ENCODE measurements around the gene MOSPD3. TPM values are rescaled to one million over a fixed set of nuclear protein-coding genes. Genes with fewer than 3 reads are reported as not detected.

Gene MOSPD3
- total and polyA plus RNA-seq, 2 of the 8 experiments (the other 6 are each of a cell fraction or from before 2014, with no cell fraction given): 20.7 to 21.4 TPM

DNA sequence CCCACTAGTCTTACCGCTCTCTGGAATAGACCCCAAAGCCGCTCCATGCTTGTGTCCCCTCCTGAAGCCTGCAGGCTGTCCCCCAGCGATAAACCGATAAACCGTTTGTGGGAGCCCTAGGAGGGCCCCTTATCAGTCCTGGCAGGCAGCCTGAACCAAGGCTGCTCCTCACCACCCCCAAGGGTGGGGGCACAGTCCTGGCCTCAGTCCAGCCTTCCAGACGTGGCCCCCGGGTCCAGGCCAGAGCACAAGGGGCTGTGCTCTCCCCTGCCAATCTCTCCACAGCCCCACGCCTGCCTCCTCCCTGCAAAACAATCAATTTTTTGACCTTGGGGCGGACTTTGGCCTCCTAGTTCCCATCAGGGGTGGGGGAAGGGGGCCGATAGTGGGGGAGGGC lies 29.1 kb downstream of the MOSPD3 start, which contains the start of gene TFR2 (continued):
- TF ChIP-seq, protein P1, sequence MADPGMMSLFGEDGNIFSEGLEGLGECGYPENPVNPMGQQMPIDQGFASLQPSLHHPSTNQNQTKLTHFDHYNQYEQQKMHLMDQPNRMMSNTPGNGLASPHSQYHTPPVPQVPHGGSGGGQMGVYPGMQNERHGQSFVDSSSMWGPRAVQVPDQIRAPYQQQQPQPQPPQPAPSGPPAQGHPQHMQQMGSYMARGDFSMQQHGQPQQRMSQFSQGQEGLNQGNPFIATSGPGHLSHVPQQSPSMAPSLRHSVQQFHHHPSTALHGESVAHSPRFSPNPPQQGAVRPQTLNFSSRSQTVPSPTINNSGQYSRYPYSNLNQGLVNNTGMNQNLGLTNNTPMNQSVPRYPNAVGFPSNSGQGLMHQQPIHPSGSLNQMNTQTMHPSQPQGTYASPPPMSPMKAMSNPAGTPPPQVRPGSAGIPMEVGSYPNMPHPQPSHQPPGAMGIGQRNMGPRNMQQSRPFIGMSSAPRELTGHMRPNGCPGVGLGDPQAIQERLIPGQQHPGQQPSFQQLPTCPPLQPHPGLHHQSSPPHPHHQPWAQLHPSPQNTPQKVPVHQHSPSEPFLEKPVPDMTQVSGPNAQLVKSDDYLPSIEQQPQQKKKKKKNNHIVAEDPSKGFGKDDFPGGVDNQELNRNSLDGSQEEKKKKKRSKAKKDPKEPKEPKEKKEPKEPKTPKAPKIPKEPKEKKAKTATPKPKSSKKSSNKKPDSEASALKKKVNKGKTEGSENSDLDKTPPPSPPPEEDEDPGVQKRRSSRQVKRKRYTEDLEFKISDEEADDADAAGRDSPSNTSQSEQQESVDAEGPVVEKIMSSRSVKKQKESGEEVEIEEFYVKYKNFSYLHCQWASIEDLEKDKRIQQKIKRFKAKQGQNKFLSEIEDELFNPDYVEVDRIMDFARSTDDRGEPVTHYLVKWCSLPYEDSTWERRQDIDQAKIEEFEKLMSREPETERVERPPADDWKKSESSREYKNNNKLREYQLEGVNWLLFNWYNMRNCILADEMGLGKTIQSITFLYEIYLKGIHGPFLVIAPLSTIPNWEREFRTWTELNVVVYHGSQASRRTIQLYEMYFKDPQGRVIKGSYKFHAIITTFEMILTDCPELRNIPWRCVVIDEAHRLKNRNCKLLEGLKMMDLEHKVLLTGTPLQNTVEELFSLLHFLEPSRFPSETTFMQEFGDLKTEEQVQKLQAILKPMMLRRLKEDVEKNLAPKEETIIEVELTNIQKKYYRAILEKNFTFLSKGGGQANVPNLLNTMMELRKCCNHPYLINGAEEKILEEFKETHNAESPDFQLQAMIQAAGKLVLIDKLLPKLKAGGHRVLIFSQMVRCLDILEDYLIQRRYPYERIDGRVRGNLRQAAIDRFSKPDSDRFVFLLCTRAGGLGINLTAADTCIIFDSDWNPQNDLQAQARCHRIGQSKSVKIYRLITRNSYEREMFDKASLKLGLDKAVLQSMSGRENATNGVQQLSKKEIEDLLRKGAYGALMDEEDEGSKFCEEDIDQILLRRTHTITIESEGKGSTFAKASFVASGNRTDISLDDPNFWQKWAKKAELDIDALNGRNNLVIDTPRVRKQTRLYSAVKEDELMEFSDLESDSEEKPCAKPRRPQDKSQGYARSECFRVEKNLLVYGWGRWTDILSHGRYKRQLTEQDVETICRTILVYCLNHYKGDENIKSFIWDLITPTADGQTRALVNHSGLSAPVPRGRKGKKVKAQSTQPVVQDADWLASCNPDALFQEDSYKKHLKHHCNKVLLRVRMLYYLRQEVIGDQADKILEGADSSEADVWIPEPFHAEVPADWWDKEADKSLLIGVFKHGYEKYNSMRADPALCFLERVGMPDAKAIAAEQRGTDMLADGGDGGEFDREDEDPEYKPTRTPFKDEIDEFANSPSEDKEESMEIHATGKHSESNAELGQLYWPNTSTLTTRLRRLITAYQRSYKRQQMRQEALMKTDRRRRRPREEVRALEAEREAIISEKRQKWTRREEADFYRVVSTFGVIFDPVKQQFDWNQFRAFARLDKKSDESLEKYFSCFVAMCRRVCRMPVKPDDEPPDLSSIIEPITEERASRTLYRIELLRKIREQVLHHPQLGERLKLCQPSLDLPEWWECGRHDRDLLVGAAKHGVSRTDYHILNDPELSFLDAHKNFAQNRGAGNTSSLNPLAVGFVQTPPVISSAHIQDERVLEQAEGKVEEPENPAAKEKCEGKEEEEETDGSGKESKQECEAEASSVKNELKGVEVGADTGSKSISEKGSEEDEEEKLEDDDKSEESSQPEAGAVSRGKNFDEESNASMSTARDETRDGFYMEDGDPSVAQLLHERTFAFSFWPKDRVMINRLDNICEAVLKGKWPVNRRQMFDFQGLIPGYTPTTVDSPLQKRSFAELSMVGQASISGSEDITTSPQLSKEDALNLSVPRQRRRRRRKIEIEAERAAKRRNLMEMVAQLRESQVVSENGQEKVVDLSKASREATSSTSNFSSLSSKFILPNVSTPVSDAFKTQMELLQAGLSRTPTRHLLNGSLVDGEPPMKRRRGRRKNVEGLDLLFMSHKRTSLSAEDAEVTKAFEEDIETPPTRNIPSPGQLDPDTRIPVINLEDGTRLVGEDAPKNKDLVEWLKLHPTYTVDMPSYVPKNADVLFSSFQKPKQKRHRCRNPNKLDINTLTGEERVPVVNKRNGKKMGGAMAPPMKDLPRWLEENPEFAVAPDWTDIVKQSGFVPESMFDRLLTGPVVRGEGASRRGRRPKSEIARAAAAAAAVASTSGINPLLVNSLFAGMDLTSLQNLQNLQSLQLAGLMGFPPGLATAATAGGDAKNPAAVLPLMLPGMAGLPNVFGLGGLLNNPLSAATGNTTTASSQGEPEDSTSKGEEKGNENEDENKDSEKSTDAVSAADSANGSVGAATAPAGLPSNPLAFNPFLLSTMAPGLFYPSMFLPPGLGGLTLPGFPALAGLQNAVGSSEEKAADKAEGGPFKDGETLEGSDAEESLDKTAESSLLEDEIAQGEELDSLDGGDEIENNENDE (IDR thresholded peaks at IDR 0.05; ENCODE audit: insufficient replicate concordance, low read length): no peak
- TF ChIP-seq SRF (IDR thresholded peaks at IDR 0.05; ENCODE audit: low read depth, low read length) (no peak), SUZ12 (IDR thresholded peaks at IDR 0.05; ENCODE audit: low read length) (no peak), CHD2 (IDR thresholded peaks at IDR 0.05; ENCODE audit: low read length) (no peak), FOSL1 (IDR thresholded peaks at IDR 0.05; ENCODE audit: insufficient read depth, low read depth, low read length) (no peak), KDM5A (IDR thresholded peaks at IDR 0.05; ENCODE audit: low read length) (no peak), POLR2AphosphoS5 (IDR thresholded peaks at IDR 0.05; ENCODE audit: low read depth, low read length) (no peak), TCF12 (IDR thresholded peaks at IDR 0.05; ENCODE audit: low read depth, low read length) (no peak), GTF2F1 (IDR thresholded peaks at IDR 0.05; ENCODE audit: borderline replicate concordance, low read depth, low read length) (no peak), RXRA (IDR thresholded peaks at IDR 0.05; ENCODE audit: insufficient read depth, low read depth, low read length) (no peak), JUN (IDR thresholded peaks at IDR 0.05; ENCODE audit: low read depth, low read length) (no peak)
- TF ChIP-seq, protein P2, sequence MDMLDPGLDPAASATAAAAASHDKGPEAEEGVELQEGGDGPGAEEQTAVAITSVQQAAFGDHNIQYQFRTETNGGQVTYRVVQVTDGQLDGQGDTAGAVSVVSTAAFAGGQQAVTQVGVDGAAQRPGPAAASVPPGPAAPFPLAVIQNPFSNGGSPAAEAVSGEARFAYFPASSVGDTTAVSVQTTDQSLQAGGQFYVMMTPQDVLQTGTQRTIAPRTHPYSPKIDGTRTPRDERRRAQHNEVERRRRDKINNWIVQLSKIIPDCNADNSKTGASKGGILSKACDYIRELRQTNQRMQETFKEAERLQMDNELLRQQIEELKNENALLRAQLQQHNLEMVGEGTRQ (IDR thresholded peaks at IDR 0.05; ENCODE audit: low read length): no peak
